ENCODE data around the gene SH3BP4.
A peak's percentile ranks its signal among the peaks of the same experiment; 100 is the strongest.

The SH3BP4 gene

DNA sequence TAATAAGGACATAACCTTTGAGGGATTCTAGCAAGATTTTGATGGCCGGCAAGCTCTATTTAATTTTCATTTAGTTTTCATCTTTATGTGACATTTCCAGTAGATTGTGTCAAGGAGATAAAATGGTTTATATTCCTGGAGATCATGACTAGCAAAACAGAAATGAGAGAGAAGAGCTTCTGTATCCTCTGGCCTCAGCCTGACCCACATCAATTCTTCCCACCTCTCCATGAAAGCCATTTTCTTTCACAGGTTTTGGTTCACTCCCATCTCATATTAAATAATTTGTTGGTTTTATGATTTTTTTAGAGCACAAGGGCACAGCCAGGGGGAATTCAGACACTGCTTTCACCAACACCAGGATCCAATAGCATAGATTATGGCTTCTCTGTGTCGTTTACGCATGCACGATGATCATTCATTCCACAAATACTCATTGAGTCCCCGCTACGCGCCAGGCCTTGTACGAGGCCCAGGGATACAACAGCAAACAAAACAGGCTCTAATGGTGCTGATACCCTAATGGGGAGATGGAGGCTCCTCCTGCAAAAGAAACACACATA lies 85.9 kb downstream of the SH3BP4 start:
- no peak overlapping the region for H3K27ac ChIP-seq
- TF ChIP-seq, protein P1, sequence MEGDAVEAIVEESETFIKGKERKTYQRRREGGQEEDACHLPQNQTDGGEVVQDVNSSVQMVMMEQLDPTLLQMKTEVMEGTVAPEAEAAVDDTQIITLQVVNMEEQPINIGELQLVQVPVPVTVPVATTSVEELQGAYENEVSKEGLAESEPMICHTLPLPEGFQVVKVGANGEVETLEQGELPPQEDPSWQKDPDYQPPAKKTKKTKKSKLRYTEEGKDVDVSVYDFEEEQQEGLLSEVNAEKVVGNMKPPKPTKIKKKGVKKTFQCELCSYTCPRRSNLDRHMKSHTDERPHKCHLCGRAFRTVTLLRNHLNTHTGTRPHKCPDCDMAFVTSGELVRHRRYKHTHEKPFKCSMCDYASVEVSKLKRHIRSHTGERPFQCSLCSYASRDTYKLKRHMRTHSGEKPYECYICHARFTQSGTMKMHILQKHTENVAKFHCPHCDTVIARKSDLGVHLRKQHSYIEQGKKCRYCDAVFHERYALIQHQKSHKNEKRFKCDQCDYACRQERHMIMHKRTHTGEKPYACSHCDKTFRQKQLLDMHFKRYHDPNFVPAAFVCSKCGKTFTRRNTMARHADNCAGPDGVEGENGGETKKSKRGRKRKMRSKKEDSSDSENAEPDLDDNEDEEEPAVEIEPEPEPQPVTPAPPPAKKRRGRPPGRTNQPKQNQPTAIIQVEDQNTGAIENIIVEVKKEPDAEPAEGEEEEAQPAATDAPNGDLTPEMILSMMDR (conservative IDR thresholded peaks at IDR 0.05): no peak
- TF ChIP-seq ZFX (IDR thresholded peaks at IDR 0.05): no peak

DNA sequence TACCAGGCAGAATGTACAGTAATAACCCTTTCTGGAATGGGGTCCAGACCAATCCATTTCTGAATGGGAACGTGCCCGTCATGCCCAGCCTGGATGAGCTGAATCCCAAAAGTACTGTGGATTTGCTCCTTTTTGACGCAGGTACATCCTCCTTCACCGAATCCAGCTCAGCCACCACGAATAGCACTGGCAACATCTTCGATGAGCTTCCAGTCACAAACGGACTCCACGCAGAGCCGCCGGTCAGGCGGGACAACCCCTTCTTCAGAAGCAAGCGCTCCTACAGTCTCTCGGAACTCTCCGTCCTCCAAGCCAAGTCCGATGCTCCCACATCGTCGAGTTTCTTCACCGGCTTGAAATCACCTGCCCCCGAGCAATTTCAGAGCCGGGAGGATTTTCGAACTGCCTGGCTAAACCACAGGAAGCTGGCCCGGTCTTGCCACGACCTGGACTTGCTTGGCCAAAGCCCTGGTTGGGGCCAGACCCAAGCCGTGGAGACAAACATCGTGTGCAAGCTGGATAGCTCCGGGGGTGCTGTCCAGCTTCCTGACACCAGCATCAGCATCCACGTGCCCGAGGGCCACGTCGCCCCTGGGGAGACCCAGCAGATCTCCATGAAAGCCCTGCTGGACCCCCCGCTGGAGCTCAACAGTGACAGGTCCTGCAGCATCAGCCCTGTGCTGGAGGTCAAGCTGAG lies 89.6 kb downstream of the SH3BP4 start:
- TF ChIP-seq, protein P1 (conservative IDR thresholded peaks at IDR 0.05): no peak
- no peak for TF ChIP-seq ZFX (IDR thresholded peaks at IDR 0.05)
- H3K27ac ChIP-seq: no peak overlapping the region

DNA sequence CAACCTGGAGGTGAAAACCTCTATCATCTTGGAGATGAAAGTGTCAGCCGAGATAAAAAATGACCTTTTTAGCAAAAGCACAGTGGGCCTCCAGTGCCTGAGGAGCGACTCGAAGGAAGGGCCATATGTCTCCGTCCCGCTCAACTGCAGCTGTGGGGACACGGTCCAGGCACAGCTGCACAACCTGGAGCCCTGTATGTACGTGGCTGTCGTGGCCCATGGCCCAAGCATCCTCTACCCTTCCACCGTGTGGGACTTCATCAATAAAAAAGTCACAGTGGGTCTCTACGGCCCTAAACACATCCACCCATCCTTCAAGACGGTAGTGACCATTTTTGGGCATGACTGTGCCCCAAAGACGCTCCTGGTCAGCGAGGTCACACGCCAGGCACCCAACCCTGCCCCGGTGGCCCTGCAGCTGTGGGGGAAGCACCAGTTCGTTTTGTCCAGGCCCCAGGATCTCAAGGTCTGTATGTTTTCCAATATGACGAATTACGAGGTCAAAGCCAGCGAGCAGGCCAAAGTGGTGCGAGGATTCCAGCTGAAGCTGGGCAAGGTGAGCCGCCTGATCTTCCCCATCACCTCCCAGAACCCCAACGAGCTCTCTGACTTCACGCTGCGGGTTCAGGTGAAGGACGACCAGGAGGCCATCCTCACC lies 90.2 kb downstream of the SH3BP4 start:
- TF ChIP-seq, protein P1 (conservative IDR thresholded peaks at IDR 0.05): no peak
- TF ChIP-seq ZFX (IDR thresholded peaks at IDR 0.05): no peak
- no peak overlapping the region for H3K27ac ChIP-seq

DNA sequence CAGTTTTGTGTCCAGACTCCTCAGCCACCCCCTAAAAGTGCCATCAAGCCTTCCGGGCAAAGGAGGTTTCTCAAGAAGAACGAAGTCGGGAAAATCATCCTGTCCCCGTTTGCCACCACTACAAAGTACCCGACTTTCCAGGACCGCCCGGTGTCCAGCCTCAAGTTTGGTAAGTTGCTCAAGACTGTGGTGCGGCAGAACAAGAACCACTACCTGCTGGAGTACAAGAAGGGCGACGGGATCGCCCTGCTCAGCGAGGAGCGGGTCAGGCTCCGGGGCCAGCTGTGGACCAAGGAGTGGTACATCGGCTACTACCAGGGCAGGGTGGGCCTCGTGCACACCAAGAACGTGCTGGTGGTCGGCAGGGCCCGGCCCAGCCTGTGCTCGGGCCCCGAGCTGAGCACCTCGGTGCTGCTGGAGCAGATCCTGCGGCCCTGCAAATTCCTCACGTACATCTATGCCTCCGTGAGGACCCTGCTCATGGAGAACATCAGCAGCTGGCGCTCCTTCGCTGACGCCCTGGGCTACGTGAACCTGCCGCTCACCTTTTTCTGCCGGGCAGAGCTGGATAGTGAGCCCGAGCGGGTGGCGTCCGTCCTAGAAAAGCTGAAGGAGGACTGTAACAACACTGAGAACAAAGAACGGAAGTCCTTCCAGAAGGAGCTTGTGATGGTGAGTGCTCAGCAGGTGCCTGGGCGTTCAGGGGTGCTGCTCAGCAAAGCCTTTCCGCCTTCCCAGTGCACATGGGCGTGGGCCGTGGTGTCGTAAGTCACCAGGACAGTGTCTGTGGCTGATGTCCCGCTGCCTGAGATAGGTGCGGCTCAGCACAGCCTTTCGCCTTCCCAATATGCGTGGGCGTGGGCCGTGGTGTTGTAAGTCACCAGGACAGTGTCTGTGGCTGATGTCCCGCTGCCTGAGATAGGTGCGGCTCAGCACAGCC lies 91.0 kb downstream of the SH3BP4 start:
- H3K27ac ChIP-seq: no peak overlapping the region
- TF ChIP-seq ZFX (IDR thresholded peaks at IDR 0.05): no peak
- TF ChIP-seq, protein P1 (conservative IDR thresholded peaks at IDR 0.05): no peak

DNA sequence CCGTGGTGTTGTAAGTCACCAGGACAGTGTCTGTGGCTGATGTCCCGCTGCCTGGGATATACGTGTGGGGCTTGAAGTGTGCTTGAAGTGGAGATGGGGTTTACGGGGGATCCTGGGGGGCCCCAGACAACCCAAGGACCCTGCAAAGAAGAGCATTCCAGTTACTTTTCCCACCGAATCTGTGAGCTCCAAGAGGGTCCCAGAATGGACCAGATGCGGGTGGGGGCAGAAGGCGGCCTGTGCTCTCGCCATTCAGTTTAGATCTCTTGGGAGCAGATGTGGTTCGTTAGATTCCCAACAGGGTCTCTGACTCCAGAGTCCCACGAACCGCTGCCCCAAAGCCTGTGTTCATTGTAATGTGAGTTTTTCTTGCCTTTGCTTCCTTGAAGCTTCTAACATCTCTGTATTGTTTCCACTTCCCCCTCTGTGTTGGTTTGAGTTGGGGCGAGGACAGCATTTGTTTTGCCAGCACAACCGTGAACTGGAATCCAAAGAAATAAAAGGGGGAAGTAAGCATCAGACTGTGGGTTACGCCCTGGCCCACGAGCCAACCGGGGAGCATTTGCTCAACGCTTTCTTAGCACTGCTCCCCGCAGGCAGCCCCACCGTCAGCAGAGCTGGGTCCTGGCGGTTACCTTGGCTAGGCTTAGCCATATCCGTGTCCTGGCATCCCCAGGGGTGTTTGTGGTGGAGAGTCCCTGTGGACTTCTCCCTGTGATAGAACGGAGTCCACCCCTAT lies 92.1 kb downstream of the SH3BP4 start:
- peak overlapping the region; percentile 99 for H3K27ac ChIP-seq
- TF ChIP-seq, protein P1 (conservative IDR thresholded peaks at IDR 0.05): no peak
- TF ChIP-seq ZFX (IDR thresholded peaks at IDR 0.05): no peak

DNA sequence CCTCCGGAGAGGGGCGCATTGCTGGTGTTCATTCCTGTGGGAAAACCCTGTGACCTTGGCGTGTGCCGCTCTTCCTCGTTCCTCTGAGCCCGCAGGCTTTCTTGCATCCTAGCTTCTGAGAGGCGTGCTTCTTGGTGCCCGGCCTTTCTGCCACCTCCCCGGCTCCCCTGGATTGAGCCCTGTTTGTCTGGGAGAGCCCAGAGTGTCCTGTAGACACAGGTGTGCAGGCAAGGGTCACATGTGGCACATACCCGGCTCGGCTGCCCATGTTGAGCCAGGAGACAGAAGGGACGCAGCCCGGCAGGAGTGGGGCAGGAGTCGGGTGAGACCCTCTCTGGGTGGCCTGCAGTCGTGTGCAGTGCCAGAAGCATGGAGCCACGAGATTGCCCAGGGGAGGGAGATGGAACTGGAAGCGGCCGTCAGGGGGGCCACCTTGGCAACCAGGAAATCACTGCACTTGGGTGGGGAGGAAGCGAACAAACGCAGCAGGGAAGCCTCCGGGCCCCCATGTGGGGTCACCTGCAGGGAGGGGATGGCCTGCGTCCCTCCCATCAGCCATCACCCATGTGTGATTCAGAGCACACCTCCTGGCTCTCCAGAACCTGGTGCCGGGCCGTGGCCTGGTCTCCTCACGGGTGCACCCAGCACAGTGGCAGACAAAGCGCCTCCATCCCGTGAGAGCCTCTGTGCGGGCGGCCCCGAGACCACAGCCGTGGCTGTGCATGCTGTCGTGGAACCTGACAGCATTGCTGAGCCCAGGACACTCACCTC lies 92.9 kb downstream of the SH3BP4 start:
- no peak for TF ChIP-seq ZFX (IDR thresholded peaks at IDR 0.05)
- peak overlapping the region; percentile 99 for H3K27ac ChIP-seq
